GM10266 (cell line): ENCODE results near the gene FAM24A.

Source experiments
- DNase-seq: peaks from one replicate; pipeline ENCODE4 v3.0.0; 2012; ENCODE audit errors: extremely low spot score
- TF ChIP-seq, protein P1 (sequence below): IDR thresholded peaks from 2 replicates; pipeline ENCODE4 v1.5.1; 2012; ENCODE audit warnings: mild to moderate bottlenecking, low read depth; ENCODE audit not compliant: control insufficient read depth, insufficient read depth; ENCODE audit errors: missing control alignments

Gene FAM24A

DNA sequence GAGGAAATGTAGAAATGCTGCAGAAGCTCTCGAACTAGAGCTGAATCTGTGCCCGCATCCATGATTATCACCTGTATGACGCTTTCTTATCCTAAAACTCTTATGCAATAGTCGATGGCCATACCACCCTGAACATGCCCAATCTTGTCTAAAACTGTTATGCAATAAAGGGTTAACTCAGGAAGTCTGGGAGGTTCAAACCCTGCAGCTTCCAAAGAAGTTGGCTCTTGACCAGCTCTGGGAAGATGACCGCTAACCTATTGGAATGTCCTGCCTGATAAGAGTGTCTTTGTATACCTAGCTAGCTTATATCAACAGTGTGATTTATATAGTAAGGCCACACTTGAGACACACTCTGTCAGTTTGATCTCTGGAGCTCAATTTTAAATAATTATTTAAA is 47.1 kb downstream of the FAM24A start:
- TF ChIP-seq, protein P1, sequence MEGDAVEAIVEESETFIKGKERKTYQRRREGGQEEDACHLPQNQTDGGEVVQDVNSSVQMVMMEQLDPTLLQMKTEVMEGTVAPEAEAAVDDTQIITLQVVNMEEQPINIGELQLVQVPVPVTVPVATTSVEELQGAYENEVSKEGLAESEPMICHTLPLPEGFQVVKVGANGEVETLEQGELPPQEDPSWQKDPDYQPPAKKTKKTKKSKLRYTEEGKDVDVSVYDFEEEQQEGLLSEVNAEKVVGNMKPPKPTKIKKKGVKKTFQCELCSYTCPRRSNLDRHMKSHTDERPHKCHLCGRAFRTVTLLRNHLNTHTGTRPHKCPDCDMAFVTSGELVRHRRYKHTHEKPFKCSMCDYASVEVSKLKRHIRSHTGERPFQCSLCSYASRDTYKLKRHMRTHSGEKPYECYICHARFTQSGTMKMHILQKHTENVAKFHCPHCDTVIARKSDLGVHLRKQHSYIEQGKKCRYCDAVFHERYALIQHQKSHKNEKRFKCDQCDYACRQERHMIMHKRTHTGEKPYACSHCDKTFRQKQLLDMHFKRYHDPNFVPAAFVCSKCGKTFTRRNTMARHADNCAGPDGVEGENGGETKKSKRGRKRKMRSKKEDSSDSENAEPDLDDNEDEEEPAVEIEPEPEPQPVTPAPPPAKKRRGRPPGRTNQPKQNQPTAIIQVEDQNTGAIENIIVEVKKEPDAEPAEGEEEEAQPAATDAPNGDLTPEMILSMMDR = no peak
- DNase-seq = no peak

DNA sequence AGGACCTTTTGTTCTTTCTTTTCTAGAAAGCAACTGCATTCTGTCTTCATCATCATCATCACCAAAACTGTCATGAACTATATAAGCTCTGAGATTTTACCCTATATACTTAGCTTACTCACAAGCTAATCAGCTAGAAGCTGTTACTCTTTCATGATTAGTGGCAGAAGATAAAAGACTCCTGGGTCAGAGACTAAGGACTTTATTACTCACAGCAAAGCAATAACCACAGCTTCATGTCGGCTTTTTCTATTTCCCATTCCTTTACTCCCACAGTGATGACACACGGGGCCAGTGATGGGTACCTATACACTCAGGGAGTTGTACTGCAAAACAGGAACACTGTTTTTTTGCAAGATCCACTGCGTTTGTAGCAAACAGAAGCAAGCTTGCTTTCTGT is 52.0 kb downstream of the FAM24A start:
- no peak for DNase-seq
- TF ChIP-seq, protein P1 = no peak
